Measurements from ENCODE around the gene GARNL3. TPM values are rescaled to one million over a fixed set of nuclear protein-coding genes. Genes with fewer than 3 reads are reported as not detected.

Gene GARNL3
- total and polyA plus RNA-seq, 2 of the 13 experiments (the other 11 are each of a cell fraction or from before 2014, with no cell fraction given), result 3.9 to 11.0 TPM

DNA sequence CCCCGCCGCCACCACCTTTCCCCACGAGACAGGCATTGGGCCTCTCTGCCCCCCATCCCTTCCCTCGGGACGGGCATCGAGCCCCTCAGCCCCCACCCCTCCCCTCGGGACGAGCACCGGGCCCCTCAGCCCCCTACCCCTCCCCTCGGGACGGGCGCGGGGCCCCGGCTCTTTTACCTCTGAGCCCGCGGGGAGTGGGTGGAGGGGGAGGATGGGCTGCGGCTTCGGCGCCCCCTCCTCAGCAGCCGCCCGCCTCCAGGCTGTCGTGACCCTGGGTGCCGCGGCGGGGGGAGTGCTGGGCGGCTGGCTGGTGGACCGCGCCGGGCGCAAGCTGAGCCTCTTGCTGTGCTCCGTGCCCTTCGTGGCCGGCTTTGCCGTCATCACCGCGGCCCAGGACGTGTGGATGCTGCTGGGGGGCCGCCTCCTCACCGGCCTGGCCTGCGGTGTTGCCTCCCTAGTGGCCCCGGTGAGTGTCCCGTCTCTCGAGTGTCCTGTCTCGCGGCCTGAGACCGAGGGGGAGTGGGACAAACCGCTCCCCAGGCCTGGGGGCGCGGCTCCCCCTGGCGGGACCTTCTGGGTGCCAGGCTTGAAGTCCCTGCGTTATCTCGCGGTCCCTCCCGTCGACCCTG, 133.2 kb downstream of the GARNL3 start (continued):
- TF ChIP-seq, protein P1, sequence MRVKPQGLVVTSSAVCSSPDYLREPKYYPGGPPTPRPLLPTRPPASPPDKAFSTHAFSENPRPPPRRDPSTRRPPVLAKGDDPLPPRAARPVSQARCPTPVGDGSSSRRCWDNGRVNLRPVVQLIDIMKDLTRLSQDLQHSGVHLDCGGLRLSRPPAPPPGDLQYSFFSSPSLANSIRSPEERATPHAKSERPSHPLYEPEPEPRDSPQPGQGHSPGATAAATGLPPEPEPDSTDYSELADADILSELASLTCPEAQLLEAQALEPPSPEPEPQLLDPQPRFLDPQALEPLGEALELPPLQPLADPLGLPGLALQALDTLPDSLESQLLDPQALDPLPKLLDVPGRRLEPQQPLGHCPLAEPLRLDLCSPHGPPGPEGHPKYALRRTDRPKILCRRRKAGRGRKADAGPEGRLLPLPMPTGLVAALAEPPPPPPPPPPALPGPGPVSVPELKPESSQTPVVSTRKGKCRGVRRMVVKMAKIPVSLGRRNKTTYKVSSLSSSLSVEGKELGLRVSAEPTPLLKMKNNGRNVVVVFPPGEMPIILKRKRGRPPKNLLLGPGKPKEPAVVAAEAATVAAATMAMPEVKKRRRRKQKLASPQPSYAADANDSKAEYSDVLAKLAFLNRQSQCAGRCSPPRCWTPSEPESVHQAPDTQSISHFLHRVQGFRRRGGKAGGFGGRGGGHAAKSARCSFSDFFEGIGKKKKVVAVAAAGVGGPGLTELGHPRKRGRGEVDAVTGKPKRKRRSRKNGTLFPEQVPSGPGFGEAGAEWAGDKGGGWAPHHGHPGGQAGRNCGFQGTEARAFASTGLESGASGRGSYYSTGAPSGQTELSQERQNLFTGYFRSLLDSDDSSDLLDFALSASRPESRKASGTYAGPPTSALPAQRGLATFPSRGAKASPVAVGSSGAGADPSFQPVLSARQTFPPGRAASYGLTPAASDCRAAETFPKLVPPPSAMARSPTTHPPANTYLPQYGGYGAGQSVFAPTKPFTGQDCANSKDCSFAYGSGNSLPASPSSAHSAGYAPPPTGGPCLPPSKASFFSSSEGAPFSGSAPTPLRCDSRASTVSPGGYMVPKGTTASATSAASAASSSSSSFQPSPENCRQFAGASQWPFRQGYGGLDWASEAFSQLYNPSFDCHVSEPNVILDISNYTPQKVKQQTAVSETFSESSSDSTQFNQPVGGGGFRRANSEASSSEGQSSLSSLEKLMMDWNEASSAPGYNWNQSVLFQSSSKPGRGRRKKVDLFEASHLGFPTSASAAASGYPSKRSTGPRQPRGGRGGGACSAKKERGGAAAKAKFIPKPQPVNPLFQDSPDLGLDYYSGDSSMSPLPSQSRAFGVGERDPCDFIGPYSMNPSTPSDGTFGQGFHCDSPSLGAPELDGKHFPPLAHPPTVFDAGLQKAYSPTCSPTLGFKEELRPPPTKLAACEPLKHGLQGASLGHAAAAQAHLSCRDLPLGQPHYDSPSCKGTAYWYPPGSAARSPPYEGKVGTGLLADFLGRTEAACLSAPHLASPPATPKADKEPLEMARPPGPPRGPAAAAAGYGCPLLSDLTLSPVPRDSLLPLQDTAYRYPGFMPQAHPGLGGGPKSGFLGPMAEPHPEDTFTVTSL (CRISPR knock-in tag; IDR thresholded peaks at IDR 0.05; ENCODE audit: borderline replicate concordance), result peak; percentile 56; the same call in 1 of the 2 replicates
- TF ChIP-seq RBFOX2 (IDR thresholded peaks at IDR 0.05; ENCODE audit: low read depth, low read length), result peak; percentile 50
- peak; percentile 78; the same call in 1 of the 2 replicates for TF ChIP-seq ZNF558 (CRISPR knock-in tag; IDR thresholded peaks at IDR 0.05; ENCODE audit: borderline replicate concordance)
- TF ChIP-seq CENPT (CRISPR knock-in tag; IDR thresholded peaks at IDR 0.05; ENCODE audit: low read depth), result no peak
- peak; percentile 47; the same call in 1 of the 2 replicates for TF ChIP-seq IKZF5 (CRISPR knock-in tag; IDR thresholded peaks at IDR 0.05)
- 0 out of 2 replicates have a peak, but pooled peaks have one; percentile 29 for TF ChIP-seq ZBTB7A (CRISPR knock-in tag; IDR thresholded peaks at IDR 0.05)
- TF ChIP-seq, protein P2, sequence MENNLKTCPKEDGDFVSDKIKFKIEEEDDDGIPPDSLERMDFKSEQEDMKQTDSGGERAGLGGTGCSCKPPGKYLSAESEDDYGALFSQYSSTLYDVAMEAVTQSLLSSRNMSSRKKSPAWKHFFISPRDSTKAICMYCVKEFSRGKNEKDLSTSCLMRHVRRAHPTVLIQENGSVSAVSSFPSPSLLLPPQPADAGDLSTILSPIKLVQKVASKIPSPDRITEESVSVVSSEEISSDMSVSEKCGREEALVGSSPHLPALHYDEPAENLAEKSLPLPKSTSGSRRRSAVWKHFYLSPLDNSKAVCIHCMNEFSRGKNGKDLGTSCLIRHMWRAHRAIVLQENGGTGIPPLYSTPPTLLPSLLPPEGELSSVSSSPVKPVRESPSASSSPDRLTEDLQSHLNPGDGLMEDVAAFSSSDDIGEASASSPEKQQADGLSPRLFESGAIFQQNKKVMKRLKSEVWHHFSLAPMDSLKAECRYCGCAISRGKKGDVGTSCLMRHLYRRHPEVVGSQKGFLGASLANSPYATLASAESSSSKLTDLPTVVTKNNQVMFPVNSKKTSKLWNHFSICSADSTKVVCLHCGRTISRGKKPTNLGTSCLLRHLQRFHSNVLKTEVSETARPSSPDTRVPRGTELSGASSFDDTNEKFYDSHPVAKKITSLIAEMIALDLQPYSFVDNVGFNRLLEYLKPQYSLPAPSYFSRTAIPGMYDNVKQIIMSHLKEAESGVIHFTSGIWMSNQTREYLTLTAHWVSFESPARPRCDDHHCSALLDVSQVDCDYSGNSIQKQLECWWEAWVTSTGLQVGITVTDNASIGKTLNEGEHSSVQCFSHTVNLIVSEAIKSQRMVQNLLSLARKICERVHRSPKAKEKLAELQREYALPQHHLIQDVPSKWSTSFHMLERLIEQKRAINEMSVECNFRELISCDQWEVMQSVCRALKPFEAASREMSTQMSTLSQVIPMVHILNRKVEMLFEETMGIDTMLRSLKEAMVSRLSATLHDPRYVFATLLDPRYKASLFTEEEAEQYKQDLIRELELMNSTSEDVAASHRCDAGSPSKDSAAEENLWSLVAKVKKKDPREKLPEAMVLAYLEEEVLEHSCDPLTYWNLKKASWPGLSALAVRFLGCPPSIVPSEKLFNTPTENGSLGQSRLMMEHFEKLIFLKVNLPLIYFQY (CRISPR knock-in tag; IDR thresholded peaks at IDR 0.05; ENCODE audit: borderline replicate concordance), result 0 out of 2 replicates have a peak, but pooled peaks have one; percentile 36
- no peak for TF ChIP-seq ZNF563 (CRISPR knock-in tag; IDR thresholded peaks at IDR 0.05)
- no peak for TF ChIP-seq MAFF (IDR thresholded peaks at IDR 0.05; ENCODE audit: low read depth, low read length)
- TF ChIP-seq, protein P3, sequence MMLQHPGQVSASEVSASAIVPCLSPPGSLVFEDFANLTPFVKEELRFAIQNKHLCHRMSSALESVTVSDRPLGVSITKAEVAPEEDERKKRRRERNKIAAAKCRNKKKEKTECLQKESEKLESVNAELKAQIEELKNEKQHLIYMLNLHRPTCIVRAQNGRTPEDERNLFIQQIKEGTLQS (CRISPR knock-in tag; IDR thresholded peaks at IDR 0.05), result no peak
- no peak for TF ChIP-seq ZNF724P (CRISPR knock-in tag; IDR thresholded peaks at IDR 0.05; ENCODE audit: borderline replicate concordance)
- TF ChIP-seq SMAD3 (CRISPR knock-in tag; IDR thresholded peaks at IDR 0.05), result no peak
- TF ChIP-seq, protein P4, sequence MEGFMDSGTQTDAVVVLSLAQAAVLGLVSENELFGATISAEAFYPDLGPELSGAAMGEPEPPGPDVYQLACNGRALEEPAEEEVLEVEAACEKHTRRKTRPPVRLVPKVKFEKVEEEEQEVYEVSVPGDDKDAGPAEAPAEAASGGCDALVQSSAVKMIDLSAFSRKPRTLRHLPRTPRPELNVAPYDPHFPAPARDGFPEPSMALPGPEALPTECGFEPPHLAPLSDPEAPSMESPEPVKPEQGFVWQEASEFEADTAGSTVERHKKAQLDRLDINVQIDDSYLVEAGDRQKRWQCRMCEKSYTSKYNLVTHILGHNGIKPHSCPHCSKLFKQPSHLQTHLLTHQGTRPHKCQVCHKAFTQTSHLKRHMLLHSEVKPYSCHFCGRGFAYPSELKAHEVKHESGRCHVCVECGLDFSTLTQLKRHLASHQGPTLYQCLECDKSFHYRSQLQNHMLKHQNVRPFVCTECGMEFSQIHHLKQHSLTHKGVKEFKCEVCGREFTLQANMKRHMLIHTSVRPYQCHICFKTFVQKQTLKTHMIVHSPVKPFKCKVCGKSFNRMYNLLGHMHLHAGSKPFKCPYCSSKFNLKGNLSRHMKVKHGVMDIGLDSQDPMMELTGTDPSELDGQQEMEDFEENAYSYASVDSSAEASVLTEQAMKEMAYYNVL (CRISPR knock-in tag; IDR thresholded peaks at IDR 0.05; ENCODE audit: borderline replicate concordance), result peak; percentile 54; the same call in 1 of the 2 replicates
- peak; percentile 58; the same call in 1 of the 2 replicates for TF ChIP-seq MXD1 (CRISPR knock-in tag; IDR thresholded peaks at IDR 0.05)
- TF ChIP-seq SIX4 (CRISPR knock-in tag; IDR thresholded peaks at IDR 0.05), result no peak
